MCF 10A (cell line): Measurements from ENCODE around the gene VAV2. TPM values are rescaled to one million over a fixed set of nuclear protein-coding genes. Genes with fewer than 3 reads are reported as not detected.

Experiments
- BruUV-seq: library from RNA; stranded (reverse); fragments of 400-500 nt; replicated peaks from 2 replicates; lab custom pipeline; 2021; lab: Mats Ljungman, UMichigan
- CTCF ChIA-PET: fragments of 300-600 bp; sonication (Branson Sonifier 250); formaldehyde crosslinking; extraction: SDS; loops from one replicate; lab custom pipeline; 2021; ENCODE audit warnings: antibody characterized with exemption, inconsistent platforms; lab: Yijun Ruan, JAX
- POLR2A ChIA-PET: fragments of 300-600, 350-650 bp; sonication (Branson Sonifier 250); formaldehyde crosslinking; extraction: SDS; loops from one replicate; lab custom pipeline; 2020; ENCODE audit warnings: antibody characterized with exemption, inconsistent platforms; lab: Yijun Ruan, JAX
- DNase-seq: peaks from one replicate; pipeline ENCODE4 v3.0.0-alpha.2; 2018; ENCODE audit not compliant: unreplicated experiment
- H3K27ac Mint-ChIP-seq: one replicate; pipeline ENCODE4 v1.8.0; 2022; ENCODE audit warnings: mild to moderate bottlenecking, low read depth, mixed read lengths; ENCODE audit not compliant: unreplicated experiment
- H3K27me3 Mint-ChIP-seq: one replicate; pipeline ENCODE4 v1.8.0; 2022; ENCODE audit warnings: mixed read lengths; ENCODE audit not compliant: insufficient read depth, unreplicated experiment
- H3K36me3 Mint-ChIP-seq: one replicate; pipeline ENCODE4 v1.8.0; 2022; ENCODE audit warnings: mild to moderate bottlenecking, moderate library complexity, mixed read lengths; ENCODE audit not compliant: insufficient read depth, unreplicated experiment
- H3K4me1 Mint-ChIP-seq: one replicate; pipeline ENCODE4 v1.8.0; 2022; ENCODE audit warnings: mixed read lengths; ENCODE audit not compliant: insufficient read depth, unreplicated experiment
- H3K4me3 Mint-ChIP-seq: one replicate; pipeline ENCODE4 v1.8.0; 2022; ENCODE audit warnings: mild to moderate bottlenecking, moderate library complexity, mixed read lengths; ENCODE audit not compliant: unreplicated experiment
- H3K9me3 Mint-ChIP-seq: one replicate; pipeline ENCODE4 v1.8.0; 2022; ENCODE audit warnings: mixed read lengths; ENCODE audit not compliant: unreplicated experiment
- CTCF ChIP-seq: fragments of 200-600 bp; IDR thresholded peaks from one replicate; pipeline ENCODE4 v1.8.0; 2022; ENCODE audit warnings: antibody characterized with exemption, mild to moderate bottlenecking; ENCODE audit not compliant: unreplicated experiment
- intact Hi-C: fragments of 100-400 bp; cut with micrococcal nuclease; formaldehyde crosslinking; loops from 2 replicates; pipeline ENCODE4 v1.14.1; 2022
- total RNA-seq: library from RNA; stranded (reverse); gene quantifications from 2 replicates; pipeline ENCODE4 v1.2.3, GENCODE V29; 2022

VAV2 gene
- total RNA-seq, 1 experiment from 2014 or later, result 31.0 TPM

- no peak for DNase-seq
- Mint-ChIP-seq H3K9me3 (no peaks in the 10 kb centered on the region), H3K4me1 (no peaks in the 10 kb centered on the region), H3K36me3 (peaks cover 18% of the 10 kb centered on the region), H3K27ac (no peak overlapping the region), H3K4me3 (no peak overlapping the region), H3K27me3 (no peaks in the 10 kb centered on the region)
- no TSS peak for BruUV-seq
- intact Hi-C loops, result no loop called here
- ChIA-PET POLR2A (no interaction called here), CTCF (no interaction called here)
- TF ChIP-seq CTCF, result no peak
Measured at GRCh38 chr9:133811471-133811870, 180.7 kb downstream of the VAV2 start.

GRCh38 chr9:133810556-133811195 is 181.4 kb downstream of the VAV2 start:
- ChIA-PET POLR2A (no interaction called here), CTCF (interaction anchor here (0.6 kb wide), 2 partner anchors 110 to 213 kb away, joined by 3 read pairs; no protein-coding TSS in a partner anchor)
- Mint-ChIP-seq H3K27me3 (no peaks in the 10 kb centered on the region), H3K36me3 (peaks cover 18% of the 10 kb centered on the region), H3K4me3 (no peak overlapping the region), H3K4me1 (no peaks in the 10 kb centered on the region), H3K9me3 (no peaks in the 10 kb centered on the region), H3K27ac (no peak overlapping the region)
- TF ChIP-seq CTCF, result no peak
- DNase-seq, result no peak
- no TSS peak for BruUV-seq
- intact Hi-C loops, result no loop called here

- Mint-ChIP-seq H3K4me1 (no peaks in the 10 kb centered on the region), H3K27me3 (no peaks in the 10 kb centered on the region), H3K4me3 (no peak overlapping the region), H3K27ac (no peak overlapping the region), H3K36me3 (peaks cover 15% of the 10 kb centered on the region), H3K9me3 (no peaks in the 10 kb centered on the region)
- no peak for DNase-seq
- ChIA-PET CTCF (no interaction called here), POLR2A (no interaction called here)
- TF ChIP-seq CTCF, result no peak
- no TSS peak for BruUV-seq
- intact Hi-C loops, result no loop called here
Measured at GRCh38 chr9:133809335-133809734, 182.8 kb downstream of the VAV2 start.

- H3K9me3 Mint-ChIP-seq, result no peaks in the 10 kb centered on the region
- no peak for DNase-seq
Measured at GRCh38 chr9:133807818-133808217, 184.3 kb downstream of the VAV2 start.

More at GRCh38 chr9:133807818-133808217, 184.3 kb downstream of the VAV2 start:
- ChIA-PET POLR2A (no interaction called here), CTCF (interaction anchor here (0.5 kb wide), 1 partner anchor 47 kb away, joined by 5 read pairs; no protein-coding TSS in a partner anchor)
- H3K4me3 Mint-ChIP-seq, result no peak overlapping the region
- H3K27me3 Mint-ChIP-seq, result no peaks in the 10 kb centered on the region
- H3K27ac Mint-ChIP-seq, result no peak overlapping the region
- no peaks in the 10 kb centered on the region for H3K4me1 Mint-ChIP-seq
- BruUV-seq, result no TSS peak
- no peak for TF ChIP-seq CTCF
- peaks cover 15% of the 10 kb centered on the region for H3K36me3 Mint-ChIP-seq
- intact Hi-C loops, result no loop called here
